TTC549 (cell line): Measurements from ENCODE around the gene CSF2.
"Not testable (repeated sequence)": the region's sequence is repeated elsewhere in the genome, so short reads cannot be mapped to it uniquely, and the experiment has no call there.

ENCODE experiments used
- FAIRE-seq: peaks from 2 replicates; lab custom pipeline; 2012; peaks lifted over from hg19 to GRCh38; lab: Jason Lieb, UNC

Gene CSF2

DNA sequence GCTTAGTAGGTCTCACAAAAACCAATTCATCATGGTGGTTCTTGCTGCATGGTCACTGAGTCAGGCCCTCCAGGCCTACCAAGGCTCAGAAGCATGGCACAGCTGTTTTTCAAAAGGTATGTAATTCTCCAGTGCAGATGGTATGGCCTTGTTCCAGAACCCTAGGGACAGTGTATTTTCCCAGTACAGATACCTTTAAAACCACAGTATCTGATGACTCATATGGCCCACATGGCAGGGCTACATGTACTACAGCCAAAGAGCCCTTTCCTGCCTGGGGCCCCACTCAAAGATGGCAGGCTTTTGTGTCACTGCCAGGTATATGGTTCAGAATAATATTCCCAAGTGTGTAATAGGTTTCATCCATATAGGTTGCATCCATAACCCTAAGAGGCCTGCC, 16.5 kb downstream of the CSF2 start:
- no peak for FAIRE-seq

GRCh38 chr5:132093271-132093670, 19.7 kb downstream of the CSF2 start:
- FAIRE-seq, result no peak

- FAIRE-seq, result no peak
Measured at GRCh38 chr5:132094393-132095076, 20.9 kb downstream of the CSF2 start.

GRCh38 chr5:132095077-132095410, 21.5 kb downstream of the CSF2 start:
- FAIRE-seq, result no peak

DNA sequence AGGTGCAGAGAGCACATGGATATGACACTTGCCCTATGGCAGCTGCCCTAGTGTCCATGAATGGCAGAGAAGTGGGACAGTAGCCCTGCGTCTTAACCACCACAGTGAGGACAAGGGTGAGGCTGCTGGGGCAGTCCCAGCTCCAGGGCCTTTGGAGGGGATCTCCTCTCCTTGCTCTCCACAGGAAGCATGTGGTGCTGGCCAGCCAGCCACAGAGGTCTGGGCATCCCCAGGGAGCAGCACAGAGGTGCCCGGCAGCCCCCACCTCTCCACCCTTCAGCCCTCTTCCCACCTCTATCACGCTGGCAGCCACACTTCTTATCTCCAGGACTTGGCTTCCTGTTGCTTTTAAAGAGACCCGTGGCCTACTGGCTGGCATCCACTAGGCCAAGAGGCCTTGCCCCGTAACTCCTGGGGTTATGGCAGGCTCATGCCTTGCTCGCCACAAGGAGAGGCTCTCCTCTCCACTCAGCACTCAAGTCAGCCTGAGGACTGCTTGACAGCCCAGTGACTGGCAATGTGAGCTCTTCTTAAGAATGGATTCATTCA, 21.9 kb downstream of the CSF2 start:
- no peak for FAIRE-seq

GRCh38 chr5:132096904-132097303, 23.3 kb downstream of the CSF2 start:
- no peak for FAIRE-seq

GRCh38 chr5:132098151-132098594, 24.6 kb downstream of the CSF2 start:
- FAIRE-seq, result no peak

DNA sequence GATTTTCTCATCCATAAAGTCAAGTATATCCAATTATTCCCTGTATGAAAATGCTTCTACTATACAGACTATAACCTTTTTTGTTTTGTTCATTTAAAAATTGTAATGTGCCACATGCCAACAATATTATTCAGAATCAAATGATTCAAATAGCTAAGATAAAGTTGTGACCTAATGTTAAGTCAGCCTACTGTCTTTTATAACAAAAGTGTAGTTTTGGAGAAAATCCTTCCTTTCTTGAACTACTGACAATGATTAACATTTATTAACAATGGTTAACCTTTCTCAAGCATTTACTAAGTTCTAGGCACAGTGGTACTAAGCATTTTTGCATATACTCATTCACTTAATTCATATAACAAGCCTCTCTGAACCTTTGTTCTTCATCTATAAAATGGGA, 25.0 kb downstream of the CSF2 start:
- no peak for FAIRE-seq

DNA sequence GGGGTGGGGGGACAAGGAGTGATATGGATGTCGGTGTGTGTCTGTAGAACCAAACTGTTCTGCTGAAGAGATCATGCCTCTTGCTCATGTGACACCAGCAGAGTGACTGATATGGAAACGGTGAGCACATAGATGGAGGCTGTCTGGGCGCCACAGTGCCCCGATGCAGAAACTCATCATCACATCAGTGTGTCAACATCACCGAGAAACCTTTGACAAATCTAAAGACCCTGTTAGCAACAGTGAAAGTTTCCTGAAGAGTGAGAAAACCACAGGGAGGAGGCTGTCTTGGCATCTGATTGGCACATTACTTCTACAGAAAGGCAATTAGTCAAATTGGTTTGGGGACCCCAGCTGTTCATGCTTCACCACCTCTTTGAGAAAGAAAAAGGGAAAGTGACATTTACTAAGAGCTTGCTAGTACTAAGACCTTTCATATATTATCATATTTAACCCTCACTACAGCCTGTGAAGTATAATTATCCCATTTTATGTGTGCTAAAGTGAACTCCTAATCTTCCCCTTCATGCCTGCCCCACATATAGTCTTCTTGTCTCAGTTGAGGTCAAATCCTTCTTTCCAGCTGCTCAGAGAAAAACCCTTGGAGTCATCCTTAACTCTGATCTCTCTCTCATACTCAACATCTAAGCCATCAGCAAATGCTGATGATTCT, 25.6 kb downstream of the CSF2 start:
- FAIRE-seq, result no peak

GRCh38 chr5:132099905-132100304, 26.3 kb downstream of the CSF2 start:
- no peak for FAIRE-seq

DNA sequence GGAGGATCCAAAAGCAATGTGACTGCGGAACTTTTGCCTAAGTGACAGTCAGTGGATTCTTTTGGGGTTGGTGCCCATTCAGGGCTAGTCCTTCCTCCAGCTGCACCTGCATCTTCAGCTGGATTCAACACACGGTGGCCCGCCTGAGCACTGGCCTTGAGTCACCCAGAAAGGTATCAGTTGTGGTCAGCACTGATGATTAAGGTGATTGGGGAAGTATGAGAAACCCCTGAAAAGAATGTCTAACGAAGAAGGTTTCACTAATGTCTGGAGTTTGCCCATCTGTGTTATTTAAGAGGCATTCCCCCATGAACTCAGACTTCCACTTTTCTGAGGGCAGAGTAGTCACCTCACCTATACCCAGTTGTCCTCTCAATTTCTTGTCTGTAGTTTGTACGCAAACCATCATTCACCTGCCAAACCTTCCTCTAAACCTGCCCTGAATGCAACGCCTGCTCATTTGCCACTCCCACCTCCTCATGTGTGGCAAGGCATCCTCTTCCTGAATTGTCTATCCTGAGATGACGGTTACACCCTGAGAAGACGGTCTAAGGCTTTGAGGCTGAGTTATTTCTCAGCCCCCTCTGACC, 27.2 kb downstream of the CSF2 start:
- no peak for FAIRE-seq

GRCh38 chr5:132101385-132101880, 27.8 kb downstream of the CSF2 start:
- no peak for FAIRE-seq

GRCh38 chr5:132102101-132102701, 28.6 kb downstream of the CSF2 start:
- FAIRE-seq, result no peak

GRCh38 chr5:132102944-132103331, 29.3 kb downstream of the CSF2 start:
- no peak for FAIRE-seq

GRCh38 chr5:132103332-132103951, 29.9 kb downstream of the CSF2 start:
- no peak for FAIRE-seq

DNA sequence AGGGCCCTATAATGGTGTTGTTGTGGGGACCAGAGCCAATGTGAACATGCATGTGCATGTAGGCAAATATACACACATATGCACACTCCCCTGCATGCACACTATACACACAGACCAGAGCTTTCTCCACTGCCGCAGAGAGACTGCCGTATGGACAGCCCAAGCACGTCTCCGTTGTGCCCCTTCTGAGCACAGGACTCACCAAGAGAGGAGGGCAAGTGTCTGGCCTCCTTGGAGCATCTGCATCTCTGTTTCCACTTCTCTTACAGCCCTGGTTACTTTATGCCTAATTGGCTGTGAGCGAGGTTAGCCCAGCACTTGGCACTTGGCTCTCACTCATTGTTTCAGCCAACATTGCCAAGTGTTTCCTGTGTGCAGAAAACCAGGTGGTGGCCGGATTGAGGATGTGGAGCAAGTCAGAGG, 30.4 kb downstream of the CSF2 start:
- FAIRE-seq, result no peak

- no peak for FAIRE-seq
Measured at GRCh38 chr5:132104556-132104955, 31.0 kb downstream of the CSF2 start.

DNA sequence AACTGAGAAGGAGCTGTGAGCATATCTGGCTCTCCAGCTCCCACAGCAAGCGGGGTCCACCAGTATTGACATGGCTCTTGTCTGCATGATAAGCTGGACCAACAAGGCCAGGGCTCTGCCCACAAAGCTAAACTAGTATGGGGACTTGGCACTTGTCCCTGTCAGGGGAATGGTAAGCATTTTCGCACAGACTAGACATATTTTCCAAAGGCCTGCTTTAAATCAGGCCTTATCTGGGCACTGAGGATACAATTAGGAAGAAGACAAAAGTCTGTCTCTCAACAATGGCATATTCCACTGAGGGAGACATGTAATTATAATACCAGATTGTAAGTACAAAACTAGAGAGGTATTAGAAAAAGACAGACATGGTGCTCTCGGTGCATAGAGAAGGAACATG, 32.1 kb downstream of the CSF2 start:
- no peak for FAIRE-seq

DNA sequence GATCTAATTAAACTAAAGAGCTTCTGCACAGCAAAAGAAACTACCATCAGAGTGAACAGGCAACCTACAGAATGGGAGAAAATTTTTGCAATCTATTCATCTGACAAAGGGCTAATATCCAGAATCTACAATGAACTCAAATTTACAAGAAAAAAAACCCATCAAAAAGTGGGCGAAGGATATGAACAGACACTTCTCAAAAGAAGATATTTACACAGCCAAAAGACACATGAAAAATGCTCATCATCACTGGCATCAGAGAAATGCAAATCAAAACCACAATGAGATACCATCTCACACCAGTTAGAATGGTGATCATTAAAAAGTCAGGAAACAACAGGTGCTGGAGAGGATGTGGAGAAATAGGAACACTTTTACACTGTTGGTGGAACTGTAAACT, 34.9 kb downstream of the CSF2 start:
- FAIRE-seq, result not testable (repeated sequence)

- FAIRE-seq, result not testable (repeated sequence)
Measured at GRCh38 chr5:132108957-132109356, 35.4 kb downstream of the CSF2 start.

GRCh38 chr5:132109494-132110053, 36.0 kb downstream of the CSF2 start:
- no peak for FAIRE-seq

DNA sequence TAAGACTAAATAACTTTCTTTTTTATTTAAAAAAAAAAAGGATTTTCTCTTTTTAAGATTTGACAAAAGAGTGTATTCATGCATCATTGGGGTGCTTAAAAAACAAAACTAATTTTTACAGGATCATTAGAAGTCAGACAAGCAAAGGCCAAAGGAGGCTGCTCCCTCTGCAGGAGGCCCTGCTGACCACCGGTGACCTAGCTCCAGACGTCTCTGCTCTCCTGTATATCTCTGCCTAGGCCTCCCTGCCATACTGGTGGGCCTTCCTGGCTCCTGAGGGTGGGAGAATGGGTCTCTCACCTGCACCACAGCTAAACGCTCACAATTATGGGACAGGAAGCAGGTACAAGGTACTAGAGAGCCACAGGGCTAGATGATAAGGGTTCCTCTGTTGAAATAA, 36.6 kb downstream of the CSF2 start:
- FAIRE-seq, result no peak
